HCT116 (cell line): ENCODE data around the gene LDB2. TPM values are rescaled to one million over a fixed set of nuclear protein-coding genes. Genes with fewer than 3 reads are reported as not detected.

Experiments
- ATAC-seq: fragments of 200-7000 bp; cut with Tn5 transposase; 2 replicates; pipeline ENCODE4 v1.9.1; 2020; ENCODE audit warnings: mild to moderate bottlenecking, moderate library complexity
- BruUV-seq: library from RNA; stranded (reverse); fragments of 400-500 nt; replicated peaks from 2 replicates; lab custom pipeline; 2021; lab: Mats Ljungman, UMichigan
- CTCF ChIA-PET: fragments of 300-600 bp; sonication (Branson Sonifier 250); formaldehyde crosslinking; loops from one replicate; lab custom pipeline; 2021; ENCODE audit warnings: antibody characterized with exemption; lab: Charles Lee
- POLR2A ChIA-PET: fragments of 300-600, 350-600 bp; sonication (Branson Sonifier 250); formaldehyde crosslinking; loops from one replicate; lab custom pipeline; 2021; ENCODE audit warnings: antibody characterized with exemption; lab: Charles Lee
- RAD21 ChIA-PET, 2 experiments: fragments of 300-600 bp; sonication (Branson Sonifier 250); formaldehyde crosslinking; loops; one replicate each; lab custom pipeline; 2023; ENCODE audit warnings: low total read pairs in 2 of 2; ENCODE audit not compliant: uncharacterized antibody in 2 of 2, unreplicated experiment in 2 of 2, low non-redundant PET in 1 of 2; lab: Charles Lee
- DNase-seq: peaks from one replicate; pipeline ENCODE4 v3.0.0-alpha.2; 2010; ENCODE audit warnings: low read depth, low spot score
- H2AFZ ChIP-seq: fragments of 200-600 bp; shearing (Covaris generic), sonication (generic); 2 replicates; pipeline ENCODE4 v1.6.1; 2017; ENCODE audit warnings: low read depth, mixed run types, mixed read lengths, antibody characterized with exemption, low read length; ENCODE audit not compliant: poor library complexity, severe bottlenecking
- H3K27ac ChIP-seq: 2 replicates; pipeline ENCODE4 v1.5.1; 2012; ENCODE audit warnings: low read depth, low read length
- H3K27me3 ChIP-seq: fragments of 200-600 bp; sonication (generic); 2 replicates; pipeline ENCODE4 v1.6.1; 2016; ENCODE audit warnings: mixed run types, low read length, mixed read lengths; ENCODE audit not compliant: insufficient read depth
- H3K36me3 ChIP-seq, 2 experiments: fragments of 200-500 bp in 1 of 2; fragments of 200-600 bp in 1 of 2; sonication (Bioruptor generic) in 1 of 2; sonication (generic) in 1 of 2; 2 replicates each; pipeline versions ENCODE4 v1.5.1 to v1.6.1; 2014 to 2016; ENCODE audit warnings: low read length in 2 of 2, inconsistent platforms in 1 of 2, mixed read lengths in 1 of 2, mixed run types in 1 of 2; ENCODE audit not compliant: insufficient read depth in 2 of 2, control insufficient read depth in 1 of 2
- H3K4me1 ChIP-seq, 2 experiments: fragments of 200-600 bp in 1 of 2; sonication (generic) in 1 of 2; 2 replicates each; pipeline versions ENCODE4 v1.5.1 to v1.6.1; 2012 to 2017; ENCODE audit warnings: low read length in 2 of 2, inconsistent platforms in 1 of 2, mild to moderate bottlenecking in 1 of 2, mixed read lengths in 1 of 2, mixed run types in 1 of 2, moderate library complexity in 1 of 2; ENCODE audit not compliant: insufficient read depth in 2 of 2, control insufficient read depth in 1 of 2
- H3K4me2 ChIP-seq: fragments of 200-600 bp; sonication (generic); 2 replicates; pipeline ENCODE4 v1.6.1; 2017; ENCODE audit warnings: mixed run types, low read length, mixed read lengths
- H3K4me3 ChIP-seq, 2 experiments: fragments of 200-600 bp in 1 of 2; sonication (generic) in 1 of 2; replicated peaks in 1 of 2; 2 replicates each; pipeline ENCODE4 v1.5.1; 2011 to 2016; ENCODE audit warnings: low read length in 2 of 2, control low read depth in 1 of 2, low read depth in 1 of 2, mild to moderate bottlenecking in 1 of 2, mixed read lengths in 1 of 2, mixed run types in 1 of 2
- H3K79me2 ChIP-seq: fragments of 200-600 bp; sonication (generic); 2 replicates; pipeline ENCODE4 v1.6.1; 2017; ENCODE audit warnings: mild to moderate bottlenecking, mixed run types, low read length, moderate library complexity, mixed read lengths; ENCODE audit not compliant: insufficient read depth
- H3K9ac ChIP-seq: fragments of 200-600 bp; sonication (generic); 2 replicates; pipeline ENCODE4 v1.6.1; 2016; ENCODE audit warnings: low read length, mixed read lengths
- H3K9me2 ChIP-seq: fragments of 200-600 bp; sonication (generic), shearing (Covaris generic); 2 replicates; pipeline ENCODE4 v1.6.1; 2017; ENCODE audit warnings: mixed run types, mild to moderate bottlenecking, moderate library complexity; ENCODE audit not compliant: insufficient read depth
- H3K9me3 ChIP-seq, 2 experiments: fragments of 200-500 bp in 1 of 2; fragments of 200-600 bp in 1 of 2; sonication (Bioruptor generic) in 1 of 2; sonication (generic) in 1 of 2; 2 replicates each; pipeline ENCODE4 v1.6.1; 2014 to 2017; ENCODE audit warnings: low read length in 2 of 2, mixed read lengths in 2 of 2, inconsistent platforms in 1 of 2, low read depth in 1 of 2, mild to moderate bottlenecking in 1 of 2, mixed run types in 1 of 2, moderate library complexity in 1 of 2; ENCODE audit not compliant: control insufficient read depth in 1 of 2, insufficient read depth in 1 of 2
- H4K20me1 ChIP-seq: fragments of 200-600 bp; sonication (generic), shearing (Covaris generic); 2 replicates; pipeline ENCODE4 v1.6.1; 2017; ENCODE audit warnings: mixed run types, mild to moderate bottlenecking, moderate library complexity; ENCODE audit not compliant: insufficient read depth
- CBX3 ChIP-seq: IDR thresholded peaks from 2 replicates; pipeline ENCODE4 v1.6.1; 2012; ENCODE audit warnings: low read depth
- CEBPB ChIP-seq: IDR thresholded peaks from 2 replicates; pipeline ENCODE4 v1.6.1; 2012; ENCODE audit warnings: low read depth
- CTCF ChIP-seq, 3 experiments: fragments of 200-600 bp in 1 of 3; sonication (generic) in 1 of 3; IDR thresholded peaks in 2 of 3; conservative IDR thresholded peaks in 1 of 3; 2 replicates each; pipeline ENCODE4 v1.5.1; 2012 to 2017; ENCODE audit warnings: low read depth in 2 of 3, low read length in 2 of 3, antibody characterized with exemption in 1 of 3, borderline replicate concordance in 1 of 3, control low read depth in 1 of 3, mild to moderate bottlenecking in 1 of 3, mixed read lengths in 1 of 3, mixed run types in 1 of 3, moderate library complexity in 1 of 3; ENCODE audit not compliant: insufficient read depth in 1 of 3
- EGR1 ChIP-seq: IDR thresholded peaks from 2 replicates; pipeline ENCODE4 v1.6.1; 2012; ENCODE audit warnings: low read depth
- EZH2 ChIP-seq: fragments of 200-600 bp; sonication (generic); IDR thresholded peaks from 2 replicates; pipeline ENCODE4 v1.6.1; 2017; ENCODE audit warnings: antibody characterized with exemption, mixed run types
- EZH2phosphoT487 ChIP-seq: fragments of 200-600 bp; IDR thresholded peaks from 2 replicates; pipeline ENCODE4 v1.6.1; 2018; ENCODE audit warnings: antibody characterized with exemption, borderline replicate concordance
- JUND ChIP-seq: IDR thresholded peaks from 2 replicates; pipeline ENCODE4 v1.6.1; 2012
- MAX ChIP-seq: IDR thresholded peaks from 2 replicates; pipeline ENCODE4 v1.6.1; 2012
- POLR2A ChIP-seq: IDR thresholded peaks from 2 replicates; pipeline ENCODE4 v1.7.0; 2011; ENCODE audit warnings: borderline replicate concordance; ENCODE audit not compliant: insufficient read depth, insufficient read length; ENCODE audit errors: extremely low read depth
- RAD21 ChIP-seq: IDR thresholded peaks from 2 replicates; pipeline ENCODE4 v1.6.1; 2012; ENCODE audit warnings: low read depth, mild to moderate bottlenecking
- SP1 ChIP-seq: IDR thresholded peaks from 2 replicates; pipeline ENCODE4 v1.6.1; 2012; ENCODE audit warnings: low read depth
- YY1 ChIP-seq: IDR thresholded peaks from 2 replicates; pipeline ENCODE4 v1.6.1; 2011; ENCODE audit warnings: low read length, low read depth, moderate library complexity, mild to moderate bottlenecking; ENCODE audit not compliant: insufficient replicate concordance; ENCODE audit errors: extremely low read depth
- ZBTB33 ChIP-seq: IDR thresholded peaks from 2 replicates; pipeline ENCODE4 v1.6.1; 2011; ENCODE audit warnings: mild to moderate bottlenecking, low read length, moderate library complexity; ENCODE audit not compliant: insufficient replicate concordance; ENCODE audit errors: extremely low read depth
- ZFX ChIP-seq: fragments of 450-650 bp; IDR thresholded peaks from 2 replicates; pipeline ENCODE4 v1.6.1; 2017
- ZNF274 ChIP-seq: fragments of 200-500 bp; sonication (Bioruptor generic); IDR thresholded peaks from 2 replicates; pipeline ENCODE4 v1.6.1; 2014; ENCODE audit warnings: mild to moderate bottlenecking, low read depth, low read length, inconsistent platforms
- intact Hi-C: fragments of 100-400 bp; cut with micrococcal nuclease; formaldehyde crosslinking; loops from 2 replicates; pipeline ENCODE4 v1.10.0; 2022
- total RNA-seq: library from RNA; stranded (reverse); gene quantifications from one replicate; pipeline ENCODE4 v1.2.1, GENCODE V29; 2021; ENCODE audit not compliant: unreplicated experiment

Gene LDB2
- total RNA-seq, 1 experiment from 2014 or later: 0.12 TPM

GRCh38 chr4:16641971-16642370 lies 256.5 kb downstream of the LDB2 start:
- Histone ChIP-seq H3K9me2 (no peaks in the 10 kb centered on the region), H3K36me3 (no peaks in the 10 kb centered on the region), H4K20me1 (no peaks in the 10 kb centered on the region), H3K4me1 (no peaks in the 10 kb centered on the region), H3K4me2 (no peak overlapping the region), H3K9ac (no peak overlapping the region), H3K79me2 (no peaks in the 10 kb centered on the region), H3K9me3 (no peaks in the 10 kb centered on the region), H3K27ac (no peak overlapping the region), H3K4me3 (no peak overlapping the region), H3K27me3 (peaks cover 3% of the 10 kb centered on the region; the same call in 1 of the 2 replicates), H2AFZ (no peak overlapping the region)
- ATAC-seq (no peak), DNase-seq (no peak)
- TF ChIP-seq POLR2A (no peak), EZH2 (no peak), CTCF (IDR thresholded peaks at IDR 0.05 in 2 of 3, conservative IDR thresholded peaks at IDR 0.05 in 1 of 3; ENCODE audit: borderline replicate concordance in 1 of 3, insufficient read depth in 1 of 3, low read depth in 2 of 3, low read length in 2 of 3) (no peak)
- intact Hi-C loops: loop anchor here (2.0 to 10.0 kb wide), 2 partner anchors 683 to 823 kb away; no protein-coding TSS in a partner anchor
- RAD21 ChIA-PET: no interaction called here
- POLR2A ChIA-PET: no interaction called here
- BruUV-seq: no TSS peak
- CTCF ChIA-PET: interaction anchor here (1.0 kb wide), 1 partner anchor 87 kb away, joined by 3 read pairs; no protein-coding TSS in a partner anchor

- CTCF ChIA-PET: no interaction called here
Measured at GRCh38 chr4:16636912-16637630, 261.4 kb downstream of the LDB2 start.

More at GRCh38 chr4:16636912-16637630, 261.4 kb downstream of the LDB2 start:
- Histone ChIP-seq H2AFZ (no peak overlapping the region), H3K9me3 (no peaks in the 10 kb centered on the region), H3K36me3 (no peaks in the 10 kb centered on the region), H3K27me3 (peaks cover 3% of the 10 kb centered on the region; the same call in 1 of the 2 replicates), H3K27ac (no peak overlapping the region), H3K4me2 (no peak overlapping the region), H3K4me3 (no peak overlapping the region), H4K20me1 (no peaks in the 10 kb centered on the region), H3K4me1 (no peaks in the 10 kb centered on the region), H3K9ac (no peak overlapping the region), H3K79me2 (no peaks in the 10 kb centered on the region), H3K9me2 (no peaks in the 10 kb centered on the region)
- no TSS peak for BruUV-seq
- ChIA-PET RAD21 (no interaction called here), POLR2A (no interaction called here)
- intact Hi-C loops: no loop called here
- no peak for TF ChIP-seq JUND
- no peak for TF ChIP-seq EGR1
- no peak for TF ChIP-seq POLR2A
- TF ChIP-seq ZNF274: no peak
- no peak for TF ChIP-seq ZFX
- TF ChIP-seq CEBPB: no peak
- no peak for TF ChIP-seq SP1
- TF ChIP-seq ZBTB33: no peak
- no peak for TF ChIP-seq RAD21
- TF ChIP-seq MAX: no peak
- TF ChIP-seq YY1: no peak
- no peak for TF ChIP-seq EZH2
- no peak for TF ChIP-seq CBX3
- no peak for TF ChIP-seq EZH2phosphoT487
- DNase-seq: no peak
- no peak for ATAC-seq
